IMR-90 (cell line): ENCODE data around the gene C1QTNF9B. TPM values are rescaled to one million over a fixed set of nuclear protein-coding genes. Genes with fewer than 3 reads are reported as not detected.

ENCODE experiments used
- ATAC-seq: fragments of 200-7000 bp; cut with Tn5 transposase; 2 replicates; pipeline ENCODE4 v1.9.1; 2020; ENCODE audit warnings: low read depth, mild to moderate bottlenecking, moderate library complexity
- BruUV-seq: library from RNA; stranded (reverse); fragments of 400-500 nt; replicated peaks from 2 replicates; lab custom pipeline; 2021; lab: Mats Ljungman, UMichigan
- CTCF ChIA-PET: fragments of 300-600 bp; formaldehyde crosslinking; extraction: SDS; loops from one replicate; lab custom pipeline; 2021; ENCODE audit warnings: antibody characterized with exemption; lab: Yijun Ruan, JAX
- POLR2A ChIA-PET: fragments of 300-600 bp; sonication (Branson Sonifier 250); formaldehyde crosslinking; loops from one replicate; lab custom pipeline; 2022; ENCODE audit warnings: antibody characterized with exemption; ENCODE audit not compliant: unreplicated experiment; lab: Charles Lee
- DNase-seq: peaks from one replicate; pipeline ENCODE4 v3.0.0; 2013
- H2AFZ ChIP-seq: replicated peaks from 2 replicates; pipeline ENCODE3; 2013; ENCODE audit warnings: low read length, mild to moderate bottlenecking; ENCODE audit not compliant: poor library complexity
- H2AK5ac ChIP-seq: 2 replicates; pipeline ENCODE4 v1.6.1; 2013; ENCODE audit warnings: low read depth, low read length, inconsistent platforms
- H2AK9ac ChIP-seq: replicated peaks from 2 replicates; pipeline ENCODE3; 2013; ENCODE audit warnings: mild to moderate bottlenecking, low read depth, low read length, moderate library complexity; ENCODE audit not compliant: poor library complexity
- H2BK120ac ChIP-seq: 2 replicates; pipeline ENCODE4 v1.6.1; 2013; ENCODE audit warnings: low read depth, low read length, inconsistent platforms
- H2BK15ac ChIP-seq: 3 replicates; pipeline ENCODE4 v1.6.1; 2013; ENCODE audit warnings: low read depth, low read length, inconsistent platforms
- H2BK20ac ChIP-seq: 2 replicates; pipeline ENCODE4 v1.6.1; 2013; ENCODE audit warnings: low read depth, mild to moderate bottlenecking, inconsistent platforms, low read length, moderate library complexity
- H2BK5ac ChIP-seq: 2 replicates; pipeline ENCODE4 v1.6.1; 2013; ENCODE audit warnings: mild to moderate bottlenecking, low read depth, low read length, inconsistent platforms; ENCODE audit not compliant: poor library complexity, severe bottlenecking
- H3K14ac ChIP-seq: replicated peaks from 2 replicates; pipeline ENCODE4 v1.6.1; 2013; ENCODE audit warnings: low read depth, low read length, inconsistent platforms
- H3K18ac ChIP-seq: 2 replicates; pipeline ENCODE4 v1.6.1; 2013; ENCODE audit warnings: low read depth, low read length, control low read depth
- H3K23ac ChIP-seq: 2 replicates; pipeline ENCODE4 v1.6.1; 2013; ENCODE audit warnings: low read depth, low read length, inconsistent platforms
- H3K27ac ChIP-seq: 2 replicates; pipeline ENCODE4 v1.5.1; 2013; ENCODE audit warnings: mild to moderate bottlenecking, control low read depth, low read length; ENCODE audit not compliant: insufficient read depth
- H3K27me3 ChIP-seq: 2 replicates; pipeline ENCODE4 v1.6.1; 2013; ENCODE audit warnings: low read length; ENCODE audit not compliant: control insufficient read depth, insufficient read depth
- H3K36me3 ChIP-seq: 2 replicates; pipeline ENCODE4 v1.6.1; 2013; ENCODE audit warnings: low read length, mixed read lengths; ENCODE audit not compliant: control insufficient read depth, insufficient read depth
- H3K4ac ChIP-seq: 2 replicates; pipeline ENCODE4 v1.6.1; 2013; ENCODE audit warnings: low read depth, low read length, inconsistent platforms
- H3K4me1 ChIP-seq: 2 replicates; pipeline ENCODE4 v1.6.1; 2013; ENCODE audit warnings: low read length, mixed read lengths; ENCODE audit not compliant: control insufficient read depth, insufficient read depth
- H3K4me2 ChIP-seq: 2 replicates; pipeline ENCODE4 v1.6.1; 2013; ENCODE audit warnings: low read depth, mild to moderate bottlenecking, control low read depth, low read length, moderate library complexity
- H3K4me3 ChIP-seq: 2 replicates; pipeline ENCODE4 v1.5.1; 2013; ENCODE audit warnings: low read depth, mild to moderate bottlenecking, control low read depth, low read length, moderate library complexity; ENCODE audit not compliant: insufficient read depth
- H3K56ac ChIP-seq: 2 replicates; pipeline ENCODE4 v1.6.1; 2013; ENCODE audit warnings: low read length, inconsistent platforms; ENCODE audit not compliant: insufficient read depth; ENCODE audit errors: extremely low read depth
- H3K79me1 ChIP-seq, 2 experiments: 2 replicates each; pipeline ENCODE4 v1.6.1; 2013; ENCODE audit warnings: low read length in 2 of 2, inconsistent platforms in 1 of 2, low read depth in 1 of 2
- H3K9ac ChIP-seq: 2 replicates; pipeline ENCODE4 v1.6.1; 2013; ENCODE audit warnings: low read depth, low read length, control low read depth
- H3K9me1 ChIP-seq: 2 replicates; pipeline ENCODE4 v1.6.1; 2013; ENCODE audit warnings: low read length, inconsistent platforms; ENCODE audit not compliant: insufficient read depth
- H3K9me3 ChIP-seq: 2 replicates; pipeline ENCODE4 v1.6.1; 2013; ENCODE audit warnings: low read length; ENCODE audit not compliant: control insufficient read depth, insufficient read depth
- H4K20me1 ChIP-seq: 2 replicates; pipeline ENCODE4 v1.6.1; 2013; ENCODE audit warnings: low read length, inconsistent platforms; ENCODE audit not compliant: insufficient read depth
- H4K5ac ChIP-seq: 2 replicates; pipeline ENCODE4 v1.6.1; 2013; ENCODE audit warnings: mild to moderate bottlenecking, low read depth, low read length, control low read depth
- H4K8ac ChIP-seq, 2 experiments: 2 replicates each; pipeline ENCODE4 v1.6.1; 2013; ENCODE audit warnings: low read depth in 2 of 2, low read length in 2 of 2, control low read depth in 1 of 2, inconsistent platforms in 1 of 2
- H4K91ac ChIP-seq: 2 replicates; pipeline ENCODE4 v1.6.1; 2013; ENCODE audit warnings: low read depth, low read length, inconsistent platforms; ENCODE audit not compliant: insufficient read depth
- BHLHE40 ChIP-seq: fragments of 150-350 bp; IDR thresholded peaks from 2 replicates; pipeline ENCODE4 v1.6.1; 2016; ENCODE audit warnings: mild to moderate bottlenecking, low read depth, low read length
- CEBPB ChIP-seq: IDR thresholded peaks from 2 replicates; pipeline ENCODE4 v1.6.1; 2012; ENCODE audit warnings: low read depth, low read length, improper control_type of control experiment
- CHD1 ChIP-seq: IDR thresholded peaks from 2 replicates; pipeline ENCODE4 v1.6.1; 2012; ENCODE audit warnings: low read depth, low read length, improper control_type of control experiment
- ELK1 ChIP-seq: fragments of 150-350 bp; IDR thresholded peaks from 2 replicates; pipeline ENCODE4 v1.6.1; 2016; ENCODE audit warnings: low read depth, mild to moderate bottlenecking, low read length, moderate library complexity, borderline replicate concordance
- FOS ChIP-seq: fragments of 150-350 bp; IDR thresholded peaks from 2 replicates; pipeline ENCODE4 v1.6.1; 2016; ENCODE audit warnings: low read depth, low read length
- MXI1 ChIP-seq: IDR thresholded peaks from 2 replicates; pipeline ENCODE4 v1.6.1; 2012; ENCODE audit warnings: low read depth, mild to moderate bottlenecking, low read length, moderate library complexity, borderline replicate concordance
- POLR2A ChIP-seq: IDR thresholded peaks from 2 replicates; pipeline ENCODE4 v1.6.1; 2012; ENCODE audit warnings: mild to moderate bottlenecking, low read depth, low read length
- RAD21 ChIP-seq: IDR thresholded peaks from 2 replicates; pipeline ENCODE4 v1.6.1; 2012; ENCODE audit warnings: low read length, improper control_type of control experiment
- WGBS, 2 experiments: methylation state at CpG; one replicate each; pipeline versions ENCODE4 v1.1.5 to v1.1.7; 2013; ENCODE audit warnings: missing lambda C conversion rate in 2 of 2; ENCODE audit not compliant: insufficient read length in 1 of 2; ENCODE audit errors: extremely low coverage in 2 of 2; 5-methylcytosine and 5-hydroxymethylcytosine counted together
- dilution Hi-C: fragments of 300-500 bp; cut with HindIII; formaldehyde crosslinking; loops from one replicate; pipeline ENCODE4 v1.14.3; 2018; ENCODE audit warnings: low sequenced_read_pairs; ENCODE audit not compliant: unreplicated experiment
- in situ Hi-C: fragments of 300-500 bp; cut with MboI; formaldehyde crosslinking; loops from 3 replicates; pipeline ENCODE4 v1.14.3; 2019; ENCODE audit warnings: low sequenced_read_pairs, inconsistent platforms, mixed read lengths
- intact Hi-C: fragments of 100-400 bp; cut with micrococcal nuclease; formaldehyde crosslinking; loops from 2 replicates; pipeline ENCODE4 v1.10.0; 2022
- polyA plus RNA-seq, 3 experiments: library from polyadenylated mRNA; depleted of rRNA; stranded (reverse); fragments of >200 nt; gene quantifications; 2 replicates each; pipeline ENCODE4 v1.2.3, GENCODE V29; 2012; ENCODE audit warnings: low replicate concordance in 1 of 3
- total RNA-seq: library from RNA; depleted of rRNA; stranded (reverse); fragments of >200 nt; gene quantifications from 2 replicates; pipeline ENCODE4 v1.2.3, GENCODE V29; 2012

Gene C1QTNF9B
- total and polyA plus RNA-seq, 2 of the 4 experiments (the other 2 are of a cell fraction): 0.72 to 1.1 TPM

DNA sequence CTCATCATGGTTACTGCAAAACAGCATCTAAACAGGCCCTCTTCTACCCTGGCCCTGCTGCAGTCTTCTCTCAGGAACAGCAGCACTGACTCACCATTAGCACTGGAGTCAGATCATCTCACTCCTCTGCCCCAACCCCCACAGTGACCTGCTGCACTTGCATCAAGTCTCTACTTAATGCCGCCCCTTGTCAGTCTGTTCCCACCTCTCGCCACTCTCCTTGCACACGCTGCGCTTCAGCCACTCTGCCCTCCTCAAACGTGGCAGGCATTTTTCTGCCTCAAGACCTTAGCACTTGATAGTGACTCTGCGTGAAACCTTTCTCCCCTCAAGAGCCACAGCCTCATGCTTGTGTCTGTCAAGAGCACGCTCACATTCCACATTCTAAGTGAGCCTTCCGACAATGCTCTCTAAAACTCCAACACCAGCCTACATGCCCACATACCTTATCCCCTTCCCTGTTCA lies 30.2 kb downstream of the C1QTNF9B start:
- H3K27me3 ChIP-seq: no peaks in the 10 kb centered on the region
- H3K9ac ChIP-seq: peak overlapping the region; percentile 72
- in situ Hi-C loops (loop anchor here (5.0 to 10.0 kb wide), 2 partner anchors 282 to 400 kb away; no protein-coding TSS in a partner anchor), intact Hi-C loops (loop anchor here (2.0 to 5.0 kb wide), 3 partner anchors 70 to 190 kb away; no protein-coding TSS in a partner anchor), dilution Hi-C loops (no loop called here)
- H3K18ac ChIP-seq: peak overlapping the region; percentile 74
- peak overlapping the region; percentile 55 for H2AFZ ChIP-seq
- peak overlapping the region; percentile 85 for H3K4ac ChIP-seq
- peak overlapping the region; percentile 13; the same call in 1 of the 2 replicates for H3K4me2 ChIP-seq
- H2BK5ac ChIP-seq: peak overlapping the region; percentile 86
- DNase-seq (peak; percentile 85), ATAC-seq (peak; percentile 83)
- peak overlapping the region; percentile 99 for H2BK20ac ChIP-seq
- H3K9me1 ChIP-seq: peaks cover 22% of the 10 kb centered on the region
- no peaks in the 10 kb centered on the region for H3K9me3 ChIP-seq
- H4K20me1 ChIP-seq: no peaks in the 10 kb centered on the region
- H3K36me3 ChIP-seq: no peaks in the 10 kb centered on the region
- peak overlapping the region; percentile 73 for H2AK9ac ChIP-seq
- no TSS peak for BruUV-seq
- peak overlapping the region; percentile 79 for H3K56ac ChIP-seq
- POLR2A ChIA-PET: no interaction called here
- no peak overlapping the region for H3K4me3 ChIP-seq
- H4K91ac ChIP-seq: peak overlapping the region; percentile 97
- peak overlapping the region; percentile 92 for H3K14ac ChIP-seq
- H3K27ac ChIP-seq: peak overlapping the region; percentile 89
- peak overlapping the region; percentile 84 to 95 for H4K8ac ChIP-seq
- H3K4me1 ChIP-seq: peaks cover 21% of the 10 kb centered on the region
- H3K23ac ChIP-seq: peak overlapping the region; percentile 69
- H2AK5ac ChIP-seq: peak overlapping the region; percentile 81
- peaks cover 4 to 21% of the 10 kb centered on the region in 2 experiments; a peak in 2 of 4 replicates for H3K79me1 ChIP-seq
- 37% methylated on average over 5 of the region's 8 CpGs; no CpG with 5 or more reads in 1 of the 2 experiments for WGBS, 2 experiments
- peak overlapping the region; percentile 89 for H2BK15ac ChIP-seq
- peak overlapping the region; percentile 70 for H4K5ac ChIP-seq
- peak; percentile 48; the same call in 1 of the 2 replicates for TF ChIP-seq FOS
- no peak for TF ChIP-seq CHD1
- 0 out of 2 replicates have a peak, but pooled peaks have one; percentile 26 for TF ChIP-seq CEBPB
- TF ChIP-seq ELK1: no peak
- peak; percentile 66; the same call in 1 of the 2 replicates for TF ChIP-seq MXI1
- peak; percentile 62 for TF ChIP-seq BHLHE40
- no peak for TF ChIP-seq POLR2A
- TF ChIP-seq RAD21: peak; percentile 26; the same call in 1 of the 2 replicates
- CTCF ChIA-PET: interaction anchor here (1.4 kb wide), 1 partner anchor 77 kb away, joined by 3 read pairs; no protein-coding TSS in a partner anchor
- peak overlapping the region; percentile 90 for H2BK120ac ChIP-seq
